ENCODE results near the gene MAPK8IP1.
"Not testable (repeated sequence)": the region's sequence is repeated elsewhere in the genome, so short reads cannot be mapped to it uniquely, and the experiment has no call there.

MAPK8IP1 gene

GRCh38 chr11:45902452-45903380 lies 17.3 kb downstream of the MAPK8IP1 start:
- TF ChIP-seq CTCF (IDR thresholded peaks at IDR 0.05; ENCODE audit: low read depth, low read length): no peak
- no peak overlapping the region for H3K4me3 ChIP-seq (replicated peaks in 1 of 2; ENCODE audit: low read depth in 2 of 2, low read length in 2 of 2)
- DNase-seq (ENCODE audit: low read depth in 2 of 2): no peak

GRCh38 chr11:45904309-45904915 lies 19.0 kb downstream of the MAPK8IP1 start:
- DNase-seq (ENCODE audit: low read depth in 2 of 2): no peak
- no peak for TF ChIP-seq CTCF (IDR thresholded peaks at IDR 0.05; ENCODE audit: low read depth, low read length)
- no peak overlapping the region for H3K4me3 ChIP-seq (replicated peaks in 1 of 2; ENCODE audit: low read depth in 2 of 2, low read length in 2 of 2)

- no peak for TF ChIP-seq CTCF (IDR thresholded peaks at IDR 0.05; ENCODE audit: low read depth, low read length)
- no peak for DNase-seq (ENCODE audit: low read depth in 2 of 2)
- no peak overlapping the region for H3K4me3 ChIP-seq (replicated peaks in 1 of 2; ENCODE audit: low read depth in 2 of 2, low read length in 2 of 2)
Observed at GRCh38 chr11:45905095-45905494, 19.6 kb downstream of the MAPK8IP1 start.

GRCh38 chr11:45905576-45905975 lies 20.1 kb downstream of the MAPK8IP1 start:
- DNase-seq (ENCODE audit: low read depth in 2 of 2); H3K4me3 ChIP-seq (replicated peaks in 1 of 2; ENCODE audit: low read depth in 2 of 2, low read length in 2 of 2): not testable (repeated sequence)

- no peak for DNase-seq (ENCODE audit: low read depth in 2 of 2)
- H3K4me3 ChIP-seq (replicated peaks in 1 of 2; ENCODE audit: low read depth in 2 of 2, low read length in 2 of 2): no peak overlapping the region
- no peak for TF ChIP-seq CTCF (IDR thresholded peaks at IDR 0.05; ENCODE audit: low read depth, low read length)
Observed at GRCh38 chr11:45906096-45906682, 20.7 kb downstream of the MAPK8IP1 start.

- no peak within 1 kb of the TSS for H3K4me3 ChIP-seq (replicated peaks in 1 of 2; ENCODE audit: low read depth in 2 of 2, low read length in 2 of 2)
- no peak for TF ChIP-seq CTCF (IDR thresholded peaks at IDR 0.05; ENCODE audit: low read depth, low read length)
- DNase-seq (ENCODE audit: low read depth in 2 of 2): peak in 1 of 2 donors; percentile 12
Observed at GRCh38 chr11:45906965-45907611, 21.6 kb downstream of the MAPK8IP1 start, which contains the start of gene FREY1. Gene FREY1, minus strand, starts transcription at chr11:45907271. Its CDS starts 26 bp downstream, at chr11:45907245.

All from cardiac fibroblast (primary cell).